Upper lobe of left lung (tissue), 6 donors: ENCODE data around the gene DFFA. TPM values are rescaled to one million over a fixed set of nuclear protein-coding genes. Genes with fewer than 3 reads are reported as not detected.

Experiments used
- ATAC-seq, 2 donors: fragments of 200-7000 bp; cut with Tn5 transposase; one replicate each; pipeline ENCODE4 v1.9.1; 2022; ENCODE audit warnings: mild to moderate bottlenecking in 2 of 2, moderate library complexity in 2 of 2; ENCODE audit not compliant: low FRiP score in 2 of 2
- DNase-seq, 2 donors: peaks; one replicate each; pipeline ENCODE4 v3.0.0-alpha.2; 2019 to 2020
- H3K27ac ChIP-seq, 4 donors: fragments of 200-600 bp; sonication (generic); one replicate each; pipeline ENCODE4 v1.5.1; 2016 to 2019
- H3K27me3 ChIP-seq, 4 donors: fragments of 200-600 bp; sonication (generic); one replicate each; pipeline ENCODE4 v1.5.1; 2017 to 2019
- H3K36me3 ChIP-seq, 4 donors: fragments of 200-600 bp; sonication (generic); one replicate each; pipeline ENCODE4 v1.5.1; 2016 to 2019
- H3K4me1 ChIP-seq, 4 donors: fragments of 200-600 bp; sonication (generic); one replicate each; pipeline ENCODE4 v1.5.1; 2018 to 2019
- H3K4me3 ChIP-seq, 4 donors: fragments of 200-600 bp; sonication (generic); one replicate each; pipeline ENCODE4 v1.5.1; 2017 to 2019; ENCODE audit warnings: mild to moderate bottlenecking in 2 of 4, moderate library complexity in 1 of 4
- H3K9me3 ChIP-seq, 4 donors: fragments of 200-600 bp; sonication (generic); one replicate each; pipeline ENCODE4 v1.5.1; 2018 to 2019
- CTCF ChIP-seq, 6 experiments: fragments of 450-650 bp in 4 of 6; fragments of 200-600 bp in 2 of 6; sonication (generic) in 2 of 6; IDR thresholded peaks; one replicate each; pipeline ENCODE4 v1.5.1; 2016 to 2019; ENCODE audit warnings: antibody characterized with exemption in 6 of 6
- EP300 ChIP-seq, 4 donors: sonication (generic); formaldehyde crosslinking; IDR thresholded peaks; one replicate each; pipeline ENCODE4 v1.5.1; 2017; ENCODE audit warnings: antibody characterized with exemption in 4 of 4, control low read depth in 2 of 4
- POLR2A ChIP-seq, 4 donors: fragments of 450-650 bp; IDR thresholded peaks; one replicate each; pipeline ENCODE4 v1.5.1; 2016 to 2017; ENCODE audit warnings: antibody characterized with exemption in 4 of 4, mild to moderate bottlenecking in 2 of 4
- POLR2AphosphoS5 ChIP-seq, 2 donors: sonication (generic); formaldehyde crosslinking; IDR thresholded peaks; one replicate each; pipeline ENCODE4 v1.5.1; 2017; ENCODE audit warnings: antibody characterized with exemption in 2 of 2
- WGBS, 2 donors: methylation state at CpG; one replicate each; pipeline ENCODE4 v1.1.5; 2017 to 2018; 5-methylcytosine and 5-hydroxymethylcytosine counted together
- total RNA-seq, 6 donors: library from RNA; depleted of rRNA in 4 of 6; stranded (reverse); fragments of >200 nt in 4 of 6; gene quantifications; one replicate each; pipeline versions ENCODE4 v1.1.0 to v1.2.1, GENCODE V29; 2016 to 2021
- donor health status: DM: no; HTN: no; CAD: no; lungs with moderate emphysema.
- donor health status: DM: no; HTN: yes; CAD: no; lungs with severe emphysema.

The DFFA gene
- total RNA-seq, 6 donors from 2014 or later, result 15.8 to 37.2 (median 22.9) TPM

GRCh38 chr1:10497109-10497508, 24.8 kb upstream of the DFFA start:
- ATAC-seq (no peak), DNase-seq (no peak)
- Histone ChIP-seq H3K9me3 (no peaks in the 10 kb centered on the region), H3K27me3 (no peaks in the 10 kb centered on the region), H3K27ac (no peak overlapping the region), H3K36me3 (peaks cover 0 to 9% (median 9%) of the 10 kb centered on the region in 4 donors), H3K4me3 (no peak overlapping the region), H3K4me1 (peaks cover 11 to 22% (median 15%) of the 10 kb centered on the region in 4 donors)
- no peak for TF ChIP-seq POLR2AphosphoS5 (IDR thresholded peaks at IDR 0.05)
- no peak for TF ChIP-seq EP300 (IDR thresholded peaks at IDR 0.05)
- no peak for TF ChIP-seq CTCF (IDR thresholded peaks at IDR 0.05)
- TF ChIP-seq POLR2A (IDR thresholded peaks at IDR 0.05), result no peak
- 88 to 93% methylated on average over 7 of the region's 7 CpGs for WGBS, 2 donors

GRCh38 chr1:10495952-10496351, 23.6 kb upstream of the DFFA start:
- peaks cover 11 to 21% (median 15%) of the 10 kb centered on the region in 4 donors for H3K4me1 ChIP-seq
- H3K27ac ChIP-seq, result peak overlapping the region; percentile 5 to 68 (median 53)
- H3K36me3 ChIP-seq, result peaks cover 0 to 11% (median 9%) of the 10 kb centered on the region in 4 donors
- H3K27me3 ChIP-seq, result no peaks in the 10 kb centered on the region
- H3K4me3 ChIP-seq, result no peak overlapping the region
- no peak for DNase-seq
- TF ChIP-seq POLR2AphosphoS5 (IDR thresholded peaks at IDR 0.05), result no peak
- no peak for TF ChIP-seq POLR2A (IDR thresholded peaks at IDR 0.05)
- TF ChIP-seq CTCF (IDR thresholded peaks at IDR 0.05), result no peak
- TF ChIP-seq EP300 (IDR thresholded peaks at IDR 0.05), result no peak
- ATAC-seq, result no peak
- 66 to 75% methylated on average over 6 to 14 of the region's 14 CpGs for WGBS, 2 donors
- no peaks in the 10 kb centered on the region for H3K9me3 ChIP-seq

- WGBS, 2 donors, result 73 to 77% methylated on average over 10 of the region's 10 CpGs
- no peak for DNase-seq
- H3K27ac ChIP-seq, result peak overlapping the region; percentile 5 to 68 (median 53)
- H3K36me3 ChIP-seq, result peaks cover 0 to 12% (median 9%) of the 10 kb centered on the region in 4 donors
- ATAC-seq, result no peak
- peak overlapping the region in 2 of 4 donors; percentile 23 to 38 for H3K4me3 ChIP-seq
- TF ChIP-seq CTCF (IDR thresholded peaks at IDR 0.05) (no peak), EP300 (IDR thresholded peaks at IDR 0.05) (no peak), POLR2A (IDR thresholded peaks at IDR 0.05) (no peak), POLR2AphosphoS5 (IDR thresholded peaks at IDR 0.05) (no peak)
- H3K4me1 ChIP-seq, result peaks cover 11 to 17% (median 15%) of the 10 kb centered on the region in 4 donors
- H3K27me3 ChIP-seq, result no peaks in the 10 kb centered on the region
- no peaks in the 10 kb centered on the region for H3K9me3 ChIP-seq
Measured at GRCh38 chr1:10495475-10495817, 23.1 kb upstream of the DFFA start.

- H3K27ac ChIP-seq, result peak overlapping the region in 3 of 4 donors; percentile 44 to 68 (median 62)
- peak in 1 of 2 donors; percentile 76 for DNase-seq
- peaks cover 11 to 16% (median 15%) of the 10 kb centered on the region in 4 donors for H3K4me1 ChIP-seq
- H3K27me3 ChIP-seq, result no peaks in the 10 kb centered on the region
- WGBS, 2 donors, result 2 to 3% methylated on average over 12 to 15 of the region's 15 CpGs
- H3K36me3 ChIP-seq, result peaks cover 0 to 12% (median 9%) of the 10 kb centered on the region in 4 donors
- no peaks in the 10 kb centered on the region for H3K9me3 ChIP-seq
- H3K4me3 ChIP-seq, result peak overlapping the region in 2 of 4 donors; percentile 23 to 38
- peak; percentile 88 to 90 for ATAC-seq
- TF ChIP-seq CTCF (IDR thresholded peaks at IDR 0.05) (peak; percentile 88 to 92 (median 89)), EP300 (IDR thresholded peaks at IDR 0.05) (peak in 2 of 4 donors; percentile 14 to 17), POLR2AphosphoS5 (IDR thresholded peaks at IDR 0.05) (no peak)
Measured at GRCh38 chr1:10494754-10495474, 22.6 kb upstream of the DFFA start.

GRCh38 chr1:10494418-10494753, 22.1 kb upstream of the DFFA start:
- 70 to 82% methylated on average over 5 of the region's 5 CpGs for WGBS, 2 donors
- TF ChIP-seq POLR2A (IDR thresholded peaks at IDR 0.05) (no peak), POLR2AphosphoS5 (IDR thresholded peaks at IDR 0.05) (no peak), CTCF (IDR thresholded peaks at IDR 0.05) (no peak), EP300 (IDR thresholded peaks at IDR 0.05) (no peak)
- no peak overlapping the region for H3K27ac ChIP-seq
- no peak overlapping the region for H3K4me3 ChIP-seq
- H3K36me3 ChIP-seq, result peaks cover 0 to 12% (median 10%) of the 10 kb centered on the region in 4 donors
- peaks cover 14 to 16% (median 15%) of the 10 kb centered on the region in 4 donors for H3K4me1 ChIP-seq
- no peaks in the 10 kb centered on the region for H3K27me3 ChIP-seq
- no peak for DNase-seq
- ATAC-seq, result peak in 1 of 2 donors; percentile 18
- H3K9me3 ChIP-seq, result no peaks in the 10 kb centered on the region
